HS-27A (cell line): ENCODE measurements around the gene KRTAP4-5.
"Not testable (repeated sequence)": the region's sequence is repeated elsewhere in the genome, so short reads cannot be mapped to it uniquely, and the experiment has no call there.

ENCODE experiments used
- DNase-seq: peaks from one replicate; pipeline ENCODE4 v3.0.0-alpha.2; 2012; ENCODE audit warnings: low read depth, missing footprints

KRTAP4-5 gene

GRCh38 chr17:41108728-41109386 lies 40.8 kb downstream of the KRTAP4-5 start:
- DNase-seq: not testable (repeated sequence)

- no peak for DNase-seq
Observed at GRCh38 chr17:41107941-41108450, 41.6 kb downstream of the KRTAP4-5 start.

GRCh38 chr17:41105347-41105746 lies 44.3 kb downstream of the KRTAP4-5 start, which contains the start of gene KRTAP4-9:
Gene KRTAP4-9, plus strand, starts transcription at chr17:41105389. Its CDS starts 0 bp downstream, at chr17:41105389.
- not testable (repeated sequence) for DNase-seq

- not testable (repeated sequence) for DNase-seq
Observed at GRCh38 chr17:41104386-41105038, 45.1 kb downstream of the KRTAP4-5 start.

- no peak for DNase-seq
Observed at GRCh38 chr17:41103896-41104295, 45.7 kb downstream of the KRTAP4-5 start.

- DNase-seq: no peak
Observed at GRCh38 chr17:41101586-41102259, 47.9 kb downstream of the KRTAP4-5 start, which contains the start of gene KRTAP4-16. Gene KRTAP4-16, minus strand, starts transcription at chr17:41102209. Its CDS starts 0 bp downstream, at chr17:41102209.

GRCh38 chr17:41099682-41100480 lies 49.7 kb downstream of the KRTAP4-5 start:
- not testable (repeated sequence) for DNase-seq
